MM.1S (cell line): Measurements from ENCODE around the gene PADI1.

ENCODE experiments used
- DNase-seq: peaks from one replicate; pipeline ENCODE4 v3.0.0-alpha.2; 2015
- H2AFZ ChIP-seq: fragments of 300-600 bp; sonication (generic); 2 replicates; pipeline ENCODE4 v1.6.0; 2016; ENCODE audit warnings: antibody characterized with exemption, low read length
- H3F3A ChIP-seq: fragments of 300-600 bp; sonication (generic); 2 replicates; pipeline ENCODE4 v1.6.1; 2016; ENCODE audit warnings: mild to moderate bottlenecking, antibody characterized with exemption, low read length, moderate library complexity, mixed read lengths; ENCODE audit not compliant: insufficient read depth
- H3K27ac ChIP-seq: fragments of 300-600 bp; sonication (generic); 2 replicates; pipeline ENCODE4 v1.5.1; 2016; ENCODE audit warnings: mild to moderate bottlenecking, low read length
- H3K27me3 ChIP-seq: fragments of 300-600 bp; sonication (generic); replicated peaks from 2 replicates; pipeline ENCODE4 v1.6.0; 2016; ENCODE audit warnings: low read length; ENCODE audit not compliant: insufficient read depth
- H3K36me3 ChIP-seq: fragments of 300-600 bp; sonication (generic); replicated peaks from 2 replicates; pipeline ENCODE4 v1.6.1; 2016; ENCODE audit warnings: mild to moderate bottlenecking, low read length, mixed read lengths; ENCODE audit not compliant: insufficient read depth
- H3K4me1 ChIP-seq: fragments of 300-600 bp; sonication (generic); 2 replicates; pipeline ENCODE4 v1.6.1; 2016; ENCODE audit warnings: low read length, mixed read lengths
- H3K4me2 ChIP-seq: fragments of 300-600 bp; sonication (generic); 2 replicates; pipeline ENCODE4 v1.6.0; 2016; ENCODE audit warnings: low read depth, low read length
- H3K4me3 ChIP-seq: fragments of 300-600 bp; sonication (generic); 2 replicates; pipeline ENCODE4 v1.5.1; 2016; ENCODE audit warnings: low read length, mixed read lengths
- H3K79me2 ChIP-seq: fragments of 300-600 bp; sonication (generic); 2 replicates; pipeline ENCODE4 v1.6.1; 2016; ENCODE audit warnings: mixed run types, low read length, mixed read lengths
- H3K9ac ChIP-seq: fragments of 300-600 bp; sonication (generic); 2 replicates; pipeline ENCODE4 v1.6.1; 2016; ENCODE audit warnings: low read length, mixed read lengths
- H3K9me2 ChIP-seq: fragments of 300-600 bp; sonication (generic); replicated peaks from 2 replicates; pipeline ENCODE4 v1.6.1; 2016; ENCODE audit warnings: mild to moderate bottlenecking, low read length, mixed read lengths; ENCODE audit not compliant: insufficient read depth
- H3K9me3 ChIP-seq: fragments of 300-600 bp; sonication (generic); replicated peaks from 2 replicates; pipeline ENCODE4 v1.6.1; 2016; ENCODE audit warnings: mild to moderate bottlenecking, low read length, mixed read lengths; ENCODE audit not compliant: insufficient read depth
- H4K20me1 ChIP-seq: fragments of 300-600 bp; sonication (generic); 2 replicates; pipeline ENCODE4 v1.6.1; 2016; ENCODE audit warnings: mild to moderate bottlenecking, low read length, moderate library complexity, mixed read lengths; ENCODE audit not compliant: insufficient read depth
- CTCF ChIP-seq: fragments of 300-600 bp; sonication (generic); IDR thresholded peaks from 2 replicates; pipeline ENCODE4 v1.5.1; 2016; ENCODE audit warnings: antibody characterized with exemption, low read length, mixed read lengths
- EZH2 ChIP-seq: fragments of 300-600 bp; sonication (generic); optimal IDR thresholded peaks from 2 replicates; pipeline ENCODE3; 2017; ENCODE audit warnings: low read depth, mild to moderate bottlenecking, antibody characterized with exemption, low read length, mixed read lengths
- EZH2phosphoT487 ChIP-seq: fragments of 300-600 bp; sonication (generic); IDR thresholded peaks from 2 replicates; pipeline ENCODE4 v1.6.1; 2018; ENCODE audit warnings: antibody characterized with exemption, low read length

PADI1 gene

GRCh38 chr1:17278996-17279830 is 74.3 kb downstream of the PADI1 start:
- no peaks in the 10 kb centered on the region for H3K36me3 ChIP-seq
- no peak overlapping the region for H3K27ac ChIP-seq
- TF ChIP-seq CTCF (no peak), EZH2phosphoT487 (no peak), EZH2 (no peak)
- H3K9me3 ChIP-seq, result no peaks in the 10 kb centered on the region
- no peaks in the 10 kb centered on the region for H3K79me2 ChIP-seq
- no peak for DNase-seq
- no peak overlapping the region for H3K4me2 ChIP-seq
- no peak overlapping the region for H3K4me3 ChIP-seq
- H3K9ac ChIP-seq, result no peak overlapping the region
- H3K9me2 ChIP-seq, result no peaks in the 10 kb centered on the region
- no peaks in the 10 kb centered on the region for H4K20me1 ChIP-seq
- no peak overlapping the region for H2AFZ ChIP-seq
- H3K27me3 ChIP-seq, result peaks cover 98% of the 10 kb centered on the region
- no peaks in the 10 kb centered on the region for H3F3A ChIP-seq
- no peaks in the 10 kb centered on the region for H3K4me1 ChIP-seq

GRCh38 chr1:17280436-17280835 is 75.5 kb downstream of the PADI1 start:
- H3K4me2 ChIP-seq, result no peak overlapping the region
- no peaks in the 10 kb centered on the region for H3K79me2 ChIP-seq
- no peak for DNase-seq
- H3K9ac ChIP-seq, result no peak overlapping the region
- no peak overlapping the region for H2AFZ ChIP-seq
- no peaks in the 10 kb centered on the region for H3K36me3 ChIP-seq
- no peaks in the 10 kb centered on the region for H3F3A ChIP-seq
- TF ChIP-seq EZH2 (no peak), CTCF (no peak), EZH2phosphoT487 (no peak)
- H3K9me2 ChIP-seq, result no peaks in the 10 kb centered on the region
- no peaks in the 10 kb centered on the region for H3K4me1 ChIP-seq
- no peak overlapping the region for H3K4me3 ChIP-seq
- H4K20me1 ChIP-seq, result no peaks in the 10 kb centered on the region
- peaks cover 99% of the 10 kb centered on the region for H3K27me3 ChIP-seq
- no peak overlapping the region for H3K27ac ChIP-seq
- no peaks in the 10 kb centered on the region for H3K9me3 ChIP-seq

- no peak overlapping the region for H3K4me3 ChIP-seq
Measured at GRCh38 chr1:17280894-17281293, 76.0 kb downstream of the PADI1 start.

More at GRCh38 chr1:17280894-17281293, 76.0 kb downstream of the PADI1 start:
- peaks cover 98% of the 10 kb centered on the region for H3K27me3 ChIP-seq
- no peaks in the 10 kb centered on the region for H3K9me3 ChIP-seq
- no peak for DNase-seq
- no peaks in the 10 kb centered on the region for H3K79me2 ChIP-seq
- H3K27ac ChIP-seq, result no peak overlapping the region
- no peak overlapping the region for H3K9ac ChIP-seq
- no peak overlapping the region for H2AFZ ChIP-seq
- TF ChIP-seq EZH2 (no peak), CTCF (no peak), EZH2phosphoT487 (no peak)
- H3K36me3 ChIP-seq, result no peaks in the 10 kb centered on the region
- H3K4me2 ChIP-seq, result no peak overlapping the region
- H3F3A ChIP-seq, result no peaks in the 10 kb centered on the region
- no peaks in the 10 kb centered on the region for H3K9me2 ChIP-seq
- no peaks in the 10 kb centered on the region for H3K4me1 ChIP-seq
- no peaks in the 10 kb centered on the region for H4K20me1 ChIP-seq
